Posterior cingulate gyrus (tissue), 11 donors: Measurements from ENCODE around the gene CSNK1E.

Experiments used
- DNase-seq, 10 donors: peaks; one replicate each; pipeline versions ENCODE4 v3.0.0 to v3.0.0-alpha.2; 2020 to 2021; ENCODE audit warnings: mixed read lengths in 3 of 10
- intact Hi-C: fragments of 100-400 bp; cut with DNase I; formaldehyde crosslinking; loops from one replicate; pipeline ENCODE4 v1.15.1; 2023

CSNK1E gene

DNA sequence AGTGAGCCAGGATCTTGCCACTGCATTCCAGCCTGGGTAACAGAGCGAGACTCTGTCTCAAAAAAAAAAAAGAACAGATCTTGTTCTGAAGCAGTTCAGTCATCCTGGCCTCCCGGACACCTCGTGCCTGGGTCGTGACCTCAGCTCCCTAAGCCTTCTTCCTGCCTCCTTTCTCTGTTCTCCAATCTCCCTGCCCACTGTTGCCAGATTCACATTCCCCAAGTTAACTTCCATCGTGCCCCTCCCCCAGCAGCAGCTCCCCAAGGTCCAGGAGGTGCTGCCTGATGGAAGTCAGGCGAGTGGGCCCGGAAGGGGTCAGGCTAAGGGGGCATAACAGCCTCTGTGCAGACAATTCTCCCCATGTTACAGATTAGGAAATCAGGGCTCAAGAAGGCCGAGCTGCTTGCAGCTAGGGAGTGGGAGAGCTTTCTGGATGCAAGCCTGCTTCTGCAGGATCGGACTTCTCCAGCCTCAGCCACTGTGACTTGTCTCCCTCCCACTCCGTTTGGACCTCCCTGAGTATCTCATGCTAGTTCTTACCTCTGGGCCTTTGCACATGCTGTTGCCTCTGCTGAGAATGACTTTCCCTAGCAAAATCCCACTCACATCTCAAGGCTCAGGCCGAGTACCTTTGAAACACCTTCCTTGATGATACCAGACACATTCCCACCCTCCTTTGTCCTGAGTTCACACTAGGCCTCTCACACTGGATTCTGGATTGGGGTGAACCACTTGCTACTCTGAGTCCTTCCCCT, 30.1 kb downstream of the CSNK1E start:
- no peak for DNase-seq
- intact Hi-C loops = no loop called here

DNA sequence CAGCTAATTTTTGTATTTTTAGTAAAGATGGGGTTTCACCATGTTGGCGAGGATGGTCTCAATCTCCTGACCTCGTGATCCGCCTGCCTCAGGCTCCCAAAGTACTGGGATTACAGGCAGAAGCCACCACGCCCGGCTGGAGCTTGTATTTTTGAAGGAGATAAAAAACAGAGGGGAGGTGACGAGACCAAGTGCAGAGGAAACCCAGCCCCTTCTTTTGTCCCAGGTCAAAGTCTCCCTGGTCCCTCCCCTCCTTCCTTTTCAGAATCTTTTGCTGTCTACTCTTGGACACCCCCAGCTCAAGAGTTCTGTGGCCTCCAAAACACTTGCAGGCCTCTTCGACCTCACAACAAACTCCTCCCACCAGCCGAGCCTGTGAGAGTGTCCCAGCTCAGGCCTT, 32.2 kb downstream of the CSNK1E start:
- intact Hi-C loops = no loop called here
- DNase-seq = no peak

DNA sequence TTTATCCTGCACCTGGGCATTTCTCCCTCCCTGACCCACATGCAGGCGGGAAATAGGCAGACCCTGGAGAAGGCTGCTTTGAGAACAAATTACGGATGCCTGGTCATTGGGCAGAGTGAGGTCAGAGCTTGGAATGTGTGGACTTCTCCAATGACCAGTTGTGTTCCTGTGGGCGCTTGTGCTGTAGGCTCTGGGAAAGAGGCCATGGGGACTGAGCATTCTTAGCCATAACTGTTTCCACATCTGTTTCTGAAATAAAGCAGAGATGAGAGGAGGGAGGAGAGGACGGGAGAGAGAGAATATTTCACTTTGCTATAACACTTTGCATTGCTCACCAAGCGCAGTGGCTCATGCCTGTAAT, 33.2 kb downstream of the CSNK1E start:
- DNase-seq = no peak
- intact Hi-C loops = no loop called here

DNA sequence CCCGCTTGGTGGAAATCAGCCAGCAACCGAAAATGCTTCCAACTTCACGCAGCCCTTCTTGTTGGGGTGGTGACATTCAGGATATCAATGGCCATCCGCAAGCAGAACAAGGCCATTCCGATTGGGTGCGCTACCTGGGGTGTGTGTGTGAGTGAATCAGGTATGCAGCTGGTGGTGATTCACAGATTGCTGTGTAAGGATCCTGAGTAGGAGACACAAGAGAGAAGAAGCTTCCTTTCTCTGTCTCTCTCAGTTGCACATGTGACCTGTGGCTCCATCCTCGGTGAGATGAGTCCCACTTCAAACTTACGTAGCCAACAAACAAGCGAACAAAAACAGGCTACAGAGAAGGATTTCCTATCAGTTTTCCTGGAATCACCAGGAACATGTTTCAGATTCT, 34.8 kb downstream of the CSNK1E start:
- intact Hi-C loops = no loop called here
- no peak for DNase-seq

DNA sequence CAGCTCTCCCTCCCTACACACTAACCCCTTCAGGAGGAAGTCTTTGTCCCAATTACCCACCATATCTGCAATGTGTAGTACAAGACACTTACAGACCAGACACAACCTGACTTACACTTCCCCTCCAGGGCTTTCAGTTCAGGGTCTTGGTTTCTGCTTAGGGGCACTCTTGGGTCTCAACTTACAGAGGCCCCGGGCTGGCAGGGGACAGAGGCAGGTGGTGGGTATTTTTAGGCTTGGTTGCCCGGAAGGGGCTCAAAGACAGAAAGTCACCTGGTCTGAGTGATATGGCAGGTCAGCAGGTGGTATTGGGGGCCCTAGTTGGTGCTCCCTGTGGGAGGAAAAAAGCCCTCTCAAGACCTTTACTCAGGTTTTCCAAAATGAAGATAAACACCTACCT, 41.1 kb downstream of the CSNK1E start:
- DNase-seq = no peak
- intact Hi-C loops = no loop called here

DNA sequence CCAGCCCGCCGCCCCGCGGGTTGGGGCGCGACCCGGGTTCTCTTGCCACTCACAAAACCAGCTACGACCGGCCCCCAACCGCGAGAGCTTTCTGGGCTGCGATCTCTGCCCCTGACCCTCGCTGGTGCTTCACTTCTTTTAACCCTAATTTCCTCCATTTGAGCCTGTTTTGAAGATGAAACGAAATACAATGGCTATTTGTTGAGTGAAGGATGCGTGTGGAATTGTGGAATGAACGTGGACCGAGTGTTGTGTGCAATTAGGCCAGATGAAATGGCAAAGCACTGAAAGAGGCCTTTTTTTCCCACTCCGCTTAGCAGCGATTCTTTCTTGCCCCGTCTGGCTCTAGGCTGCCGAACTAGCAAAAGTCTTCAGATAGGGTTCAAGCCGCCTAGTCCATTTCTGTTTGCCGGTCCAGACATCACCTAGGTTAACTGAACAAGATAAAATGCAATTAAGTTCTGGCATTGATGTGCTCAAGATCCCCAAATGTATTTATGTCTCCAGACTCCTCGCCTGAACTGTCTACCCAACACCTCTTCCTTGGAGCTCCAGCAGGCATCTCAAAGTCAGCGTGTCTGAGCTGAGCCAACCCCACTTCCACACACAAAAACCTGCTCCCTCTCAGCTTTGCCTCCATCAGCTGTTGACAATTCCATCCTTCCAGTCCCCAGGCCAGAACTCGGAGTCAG, 44.0 kb downstream of the CSNK1E start:
- DNase-seq = peak in 3 of 10 donors; percentile 26 to 48 (median 36)
- intact Hi-C loops = loop anchor here (1.0 kb wide), 1 partner anchor 43 kb away; no protein-coding TSS in a partner anchor

DNA sequence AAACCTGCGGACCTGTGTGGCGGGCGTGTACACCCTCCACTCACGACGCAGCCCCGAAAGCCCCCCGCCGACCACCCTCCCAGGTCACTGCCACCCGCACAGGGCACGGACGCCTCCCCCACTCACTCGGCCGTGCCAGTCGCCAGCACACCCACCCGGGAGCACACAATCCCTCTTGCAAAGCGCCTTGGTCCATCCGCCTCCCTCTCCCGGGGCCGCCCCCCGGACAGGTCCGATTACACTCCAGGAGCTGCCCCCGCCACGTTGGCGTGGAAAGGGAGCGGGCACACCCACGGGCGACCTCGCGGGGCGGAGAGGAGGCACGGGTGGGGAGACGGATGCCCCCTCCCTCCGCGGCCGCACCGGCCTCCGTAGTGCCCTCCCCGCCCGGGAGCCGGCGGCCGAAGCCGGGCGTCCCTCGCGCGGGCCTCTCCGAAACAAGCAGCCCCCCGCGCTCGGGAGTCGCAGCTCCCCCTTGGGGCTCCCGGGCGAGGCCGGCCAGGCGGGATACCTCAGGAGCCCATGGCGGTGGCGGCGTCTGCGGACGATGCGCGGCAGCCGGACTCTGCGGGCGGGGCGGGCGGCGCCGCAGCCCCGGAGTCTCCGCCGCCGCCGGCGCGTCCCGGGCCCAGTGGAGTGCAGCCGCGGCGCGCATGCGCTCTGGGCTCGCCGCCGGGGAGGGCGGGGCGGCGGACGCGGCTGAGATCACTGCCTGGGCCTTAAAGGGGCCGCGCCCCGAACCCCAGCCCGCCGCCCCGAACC, 44.7 kb downstream of the CSNK1E start, which contains the start of gene TMEM184B:
Gene TMEM184B, minus strand, starts transcription at position 638 of the 762 bp plus-strand sequence. CDS start 25,049 bp downstream, outside the sequence.
- intact Hi-C loops = loop anchor here (1.0 kb wide), 1 partner anchor 44 kb away; no protein-coding TSS in a partner anchor
- DNase-seq = peak; percentile 69 to 97 (median 75)

DNA sequence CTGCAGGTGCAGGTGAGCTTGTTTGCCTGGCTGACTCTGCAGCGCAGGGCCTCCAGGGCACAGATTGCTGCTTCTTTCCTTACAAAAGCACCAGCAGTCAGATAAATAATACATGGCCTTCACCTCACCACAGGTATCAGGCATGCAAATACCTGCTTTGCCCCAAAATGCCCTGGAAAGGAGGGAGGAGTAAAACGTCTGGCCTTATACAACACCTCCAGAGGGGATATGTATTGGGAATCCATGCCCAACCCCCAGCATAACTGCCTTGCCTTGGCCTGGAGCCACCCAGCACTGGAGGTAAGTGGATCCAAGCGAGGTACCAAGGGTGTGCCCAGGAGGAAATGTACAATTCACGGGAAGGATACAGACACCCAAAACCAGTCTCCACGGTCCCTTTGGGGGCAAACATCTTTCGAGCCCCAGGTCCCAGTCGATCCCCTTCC, 45.3 kb downstream of the CSNK1E start:
- DNase-seq = peak in 1 of 10 donors; percentile 82
- intact Hi-C loops = no loop called here

DNA sequence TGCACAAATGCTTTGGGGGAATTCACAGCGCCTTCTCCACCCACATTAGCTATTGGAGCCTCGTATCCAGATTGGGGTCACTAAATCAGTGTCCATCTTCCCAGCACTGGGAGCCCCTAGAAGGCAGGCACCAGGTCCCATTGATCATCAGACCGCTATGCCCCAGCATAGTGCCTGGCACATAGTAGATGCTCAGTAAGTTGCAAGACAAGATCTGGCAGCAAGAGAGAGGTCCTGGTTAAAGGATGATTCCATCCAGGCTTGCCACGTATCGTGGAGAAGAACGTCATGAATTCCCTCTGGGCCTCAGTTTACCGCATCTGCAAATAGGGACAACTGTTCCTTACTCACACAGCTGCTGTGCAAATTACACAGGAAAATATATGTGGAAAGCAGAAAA, 46.1 kb downstream of the CSNK1E start:
- intact Hi-C loops = no loop called here
- no peak for DNase-seq

DNA sequence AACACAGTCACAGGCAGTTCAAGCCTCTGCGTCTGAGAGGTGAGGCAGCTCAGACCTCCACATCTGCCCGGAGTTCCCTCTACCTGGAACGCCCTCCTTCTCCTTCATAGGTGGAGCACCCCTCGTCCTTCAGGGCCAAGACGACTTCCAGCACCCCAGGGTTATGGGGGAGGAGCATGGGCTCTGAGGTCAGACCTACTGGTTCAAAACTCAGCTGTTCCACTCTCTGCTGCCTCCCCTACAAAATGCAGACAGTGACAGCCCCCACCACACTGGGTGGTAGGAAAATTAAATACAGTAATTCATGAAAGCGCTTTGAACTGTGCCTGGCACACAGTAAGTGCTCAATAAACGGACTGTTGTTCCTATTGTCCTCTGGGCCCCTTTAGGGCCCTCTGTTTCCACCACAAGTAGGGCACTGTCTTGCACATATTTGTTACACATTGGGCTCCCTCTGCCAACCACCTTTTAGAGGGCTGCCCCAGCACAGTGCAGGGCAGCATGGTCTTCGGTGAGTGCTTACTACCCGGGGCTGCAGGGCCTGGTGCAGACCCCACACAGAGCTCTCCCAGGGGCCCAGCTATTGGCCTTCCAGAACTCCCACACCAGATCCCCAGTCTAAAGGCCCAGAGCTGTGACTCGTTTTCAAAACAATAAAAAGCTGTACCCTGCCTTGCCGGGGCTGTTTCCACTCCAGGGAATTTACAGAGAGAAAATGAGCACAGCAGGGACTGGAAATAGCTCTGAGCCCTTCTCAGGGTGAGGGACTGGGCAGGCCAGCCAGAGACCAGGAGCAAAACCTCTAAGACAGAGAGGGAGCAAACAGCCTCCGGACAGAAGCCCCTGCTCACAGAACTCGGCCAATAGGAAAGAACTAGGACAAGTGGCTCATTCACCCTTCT, 46.9 kb downstream of the CSNK1E start:
- peak in 1 of 10 donors; percentile 25 for DNase-seq
- intact Hi-C loops = no loop called here

DNA sequence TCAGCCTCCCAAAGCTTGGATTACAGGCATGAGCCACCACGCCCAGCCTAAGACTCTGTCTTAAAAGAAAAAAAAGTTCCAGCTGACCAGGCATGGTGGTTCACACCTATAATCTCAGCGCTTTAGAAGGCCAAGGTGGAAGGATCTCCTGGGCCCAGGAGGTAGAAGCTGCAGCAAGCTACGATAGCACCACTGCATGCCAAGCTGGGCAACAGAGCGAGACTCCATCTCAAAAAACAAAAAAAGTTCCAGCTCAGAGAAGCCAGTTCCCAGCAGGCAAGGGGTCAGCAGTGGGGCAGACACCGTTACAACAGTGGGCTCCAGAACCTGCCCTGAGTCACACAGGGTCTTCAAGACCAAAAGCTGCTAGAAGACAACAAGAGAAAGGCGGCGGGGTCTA, 47.8 kb downstream of the CSNK1E start:
- intact Hi-C loops = no loop called here
- no peak for DNase-seq

DNA sequence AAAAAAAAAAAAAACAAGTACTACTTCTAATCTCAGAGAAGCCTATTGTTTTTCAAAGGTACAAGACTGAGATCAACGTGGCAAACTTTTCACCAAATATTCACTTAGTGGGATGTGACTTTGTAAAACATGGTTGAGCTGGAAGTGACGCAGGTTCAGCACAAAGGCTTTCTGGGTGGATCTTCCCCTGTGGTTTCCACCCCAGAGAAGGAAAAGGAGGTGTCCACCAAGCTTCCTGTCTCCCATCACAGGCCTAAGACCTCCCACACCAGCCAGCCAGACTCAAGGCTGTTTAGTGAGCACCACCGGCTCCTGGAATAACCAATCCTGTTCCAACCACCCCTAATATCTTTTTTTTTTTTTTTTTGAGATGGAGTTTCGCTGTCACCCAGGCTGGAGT, 50.1 kb downstream of the CSNK1E start:
- DNase-seq = no peak
- intact Hi-C loops = no loop called here

DNA sequence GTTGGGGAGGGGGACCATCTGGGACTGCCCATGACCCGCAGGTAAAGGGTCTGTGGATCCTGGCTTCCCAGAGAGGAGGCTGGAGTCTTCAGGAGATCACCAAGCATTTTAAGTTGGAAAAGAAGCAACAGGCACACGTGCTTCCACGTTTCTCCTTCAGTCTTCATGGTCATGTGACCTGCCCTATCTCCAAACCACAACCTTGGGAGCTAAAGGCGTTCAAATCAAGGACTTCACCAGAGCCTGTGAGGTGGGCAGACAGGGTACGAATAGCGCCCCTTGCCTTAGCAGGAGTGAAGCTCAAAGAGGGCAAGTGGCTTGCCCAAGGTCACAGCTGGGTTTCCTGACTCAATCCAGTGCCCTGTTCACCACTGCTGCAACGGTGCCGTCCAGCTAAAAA, 51.1 kb downstream of the CSNK1E start:
- intact Hi-C loops = no loop called here
- DNase-seq = no peak

DNA sequence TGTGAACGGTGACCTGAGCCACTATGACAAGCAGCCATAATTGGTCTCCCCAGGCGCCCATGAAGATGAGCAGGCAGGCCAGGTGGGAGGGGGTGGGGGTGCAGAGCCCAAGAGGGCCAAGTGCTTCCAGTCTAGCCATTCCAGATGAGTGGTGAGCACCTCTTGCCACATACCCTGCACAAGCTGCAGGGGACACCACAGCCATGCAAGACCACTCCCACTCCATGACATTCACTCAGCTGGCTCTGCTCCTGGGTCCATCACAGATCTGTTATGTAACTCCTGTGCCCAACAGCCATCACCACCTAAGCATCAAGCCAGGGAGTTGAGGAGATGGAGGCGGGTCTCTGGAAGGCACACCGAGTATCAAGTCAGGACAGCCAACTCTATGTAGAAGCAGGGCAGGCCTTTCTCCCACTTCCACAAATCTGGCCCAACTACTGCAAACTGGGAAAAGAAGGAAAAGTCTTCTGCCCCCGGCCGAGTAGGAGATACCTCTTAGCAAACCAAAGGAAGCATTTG, 52.9 kb downstream of the CSNK1E start:
- intact Hi-C loops = no loop called here

DNA sequence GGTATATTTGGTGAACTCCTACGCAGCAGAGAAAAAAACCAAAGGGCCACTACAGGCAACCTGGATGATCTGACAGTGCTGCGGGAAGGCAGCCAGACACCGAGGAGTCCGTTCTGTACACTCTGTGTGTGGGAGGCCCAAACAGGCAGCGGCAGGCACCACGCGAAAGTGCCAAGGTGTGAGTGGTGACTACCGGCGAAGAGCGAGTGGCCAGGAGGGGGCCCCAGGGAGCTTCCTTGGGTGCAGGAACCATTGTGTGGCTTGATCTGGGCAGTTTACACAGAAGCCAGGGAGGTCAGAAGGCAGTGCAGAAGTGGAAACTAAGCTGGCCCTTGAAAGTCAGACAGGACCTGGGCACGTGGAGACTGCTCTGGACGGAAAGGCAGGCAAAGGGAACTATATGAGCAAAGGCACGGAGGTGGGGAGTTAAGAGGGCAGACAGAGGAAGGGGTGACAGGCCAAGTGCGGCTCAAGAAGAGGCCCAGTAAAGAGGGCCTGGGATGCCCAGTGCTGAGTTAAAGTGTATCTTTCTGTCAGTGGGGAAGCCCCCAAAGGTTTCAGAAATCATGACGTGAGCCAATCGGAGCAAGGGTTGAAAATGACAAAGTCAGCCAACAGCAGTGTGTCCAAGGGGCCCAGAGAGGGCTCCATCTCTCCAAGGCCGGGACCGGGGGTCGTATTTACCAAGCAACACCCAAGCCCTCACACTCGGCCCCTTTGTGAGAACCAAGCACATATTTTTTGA, 55.0 kb downstream of the CSNK1E start:
- peak; percentile 56 to 96 (median 78) for DNase-seq
- intact Hi-C loops = no loop called here

More for the DNA sequence above, 52.9 kb downstream of the CSNK1E start:
- DNase-seq = no peak

DNA sequence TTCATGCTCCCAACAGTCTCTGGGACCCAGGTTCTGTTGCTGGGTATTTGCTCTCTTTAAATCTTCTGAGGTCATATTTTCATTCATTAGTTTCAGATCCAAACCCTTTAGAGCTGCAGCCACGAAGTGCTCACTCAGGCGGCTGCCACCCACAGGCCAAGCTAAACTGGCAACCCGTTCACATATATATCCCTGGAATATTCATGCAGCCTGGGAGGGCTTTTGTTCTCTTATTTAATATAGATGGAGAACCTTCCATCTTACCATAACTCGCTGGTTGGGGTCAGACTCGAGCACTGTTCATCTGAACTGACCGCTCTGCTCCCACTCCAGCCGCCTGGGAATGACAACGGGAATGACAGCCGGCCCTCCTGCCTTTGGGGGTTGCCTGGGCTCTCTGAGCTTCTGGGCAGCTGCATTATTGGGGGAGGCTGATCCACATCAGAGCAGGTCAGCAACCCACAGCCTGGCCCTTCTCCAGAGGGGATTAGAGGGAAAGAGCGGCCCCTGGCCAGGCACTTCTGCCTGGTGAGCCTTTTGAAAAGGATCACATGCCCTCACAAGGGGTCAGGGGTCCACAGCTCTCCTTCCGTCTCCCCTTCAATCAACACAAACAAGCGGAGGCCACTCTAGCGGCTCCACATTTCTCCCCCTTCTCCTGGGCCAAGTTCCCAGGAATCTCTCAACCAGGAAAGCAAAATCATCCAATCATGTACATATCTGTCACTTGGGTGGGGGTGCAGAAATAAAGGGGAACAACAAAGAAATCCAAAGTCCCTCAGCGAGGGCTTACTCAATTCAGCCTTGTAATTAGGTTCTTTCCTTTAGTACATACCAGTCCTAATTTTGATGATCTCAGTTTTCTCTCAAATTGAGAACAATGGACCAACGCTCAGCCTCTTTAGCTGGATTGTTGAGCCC, 56.2 kb downstream of the CSNK1E start:
- intact Hi-C loops = no loop called here
- peak in 4 of 10 donors; percentile 40 to 91 (median 88) for DNase-seq

DNA sequence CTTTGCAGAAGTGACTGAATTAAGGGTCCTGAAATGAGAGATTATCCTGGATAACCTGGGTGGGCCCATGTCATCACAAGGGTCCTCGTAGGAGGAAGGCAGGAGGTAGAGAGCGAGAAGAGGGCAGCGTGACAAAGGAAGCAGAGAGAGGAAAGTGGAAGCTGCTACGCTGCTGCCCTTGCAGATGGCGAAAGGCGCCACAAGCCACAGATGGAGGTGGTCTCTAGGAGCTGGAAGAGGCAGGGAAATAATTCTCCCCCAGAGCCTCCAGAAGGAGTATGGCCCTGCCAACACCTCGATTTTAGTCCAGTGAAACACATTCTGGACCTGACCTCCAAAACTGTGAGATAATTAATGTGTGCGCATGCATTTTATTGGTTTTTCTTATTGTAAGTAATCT, 57.9 kb downstream of the CSNK1E start:
- intact Hi-C loops = no loop called here
- no peak for DNase-seq

DNA sequence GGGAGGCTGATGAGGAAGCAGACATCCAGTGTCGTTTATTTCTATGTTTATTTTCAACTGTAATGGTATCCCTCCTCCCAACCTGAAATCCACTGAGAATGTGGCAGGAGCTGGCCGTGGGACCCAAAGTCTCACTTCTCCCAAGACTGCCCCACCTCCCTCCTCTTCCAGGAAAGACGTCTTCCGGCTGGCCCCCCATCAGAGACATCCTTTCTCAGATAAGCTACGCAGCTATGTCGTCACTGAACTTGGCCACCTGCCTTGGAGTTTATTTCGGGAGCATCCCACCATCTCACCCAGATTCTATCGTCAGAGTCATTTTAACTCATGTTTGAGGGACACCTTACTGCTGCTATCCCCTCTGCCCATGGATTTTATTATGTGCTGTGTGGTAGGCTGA, 58.3 kb downstream of the CSNK1E start:
- DNase-seq = no peak
- intact Hi-C loops = no loop called here
